ENCODE data around the gene IL6. TPM values are rescaled to one million over a fixed set of nuclear protein-coding genes. Genes with fewer than 3 reads are reported as not detected.

The IL6 gene
- total and polyA plus RNA-seq, 9 of the 15 experiments (the other 6 are each of a cell fraction or from before 2014, with no cell fraction given), result 0.76 to 2.9 (median 1.5) TPM

- TF ChIP-seq THRAP3 (IDR thresholded peaks at IDR 0.05; ENCODE audit: borderline replicate concordance), result no peak
- peak; percentile 24; the same call in 1 of the 2 replicates for TF ChIP-seq GTF2E2 (tag; IDR thresholded peaks at IDR 0.05)
- peak; percentile 94 for TF ChIP-seq SMAD4 (CRISPR knock-in tag; conservative IDR thresholded peaks at IDR 0.05)
- no peak for TF ChIP-seq NCOA2 (IDR thresholded peaks at IDR 0.05; ENCODE audit: partially characterized antibody in 2 of 2)
- TF ChIP-seq HDAC3 (IDR thresholded peaks at IDR 0.05; ENCODE audit: borderline replicate concordance, partially characterized antibody), result peak; percentile 63
- TF ChIP-seq TRIM25 (IDR thresholded peaks at IDR 0.05; ENCODE audit: borderline replicate concordance), result no peak
- peak; percentile 60 for TF ChIP-seq MAFG (tag; conservative IDR thresholded peaks at IDR 0.05)
- TF ChIP-seq NR4A1 (CRISPR knock-in tag; IDR thresholded peaks at IDR 0.05), result 0 out of 2 replicates have a peak, but pooled peaks have one; percentile 57
- TF ChIP-seq NR4A1 (tag; IDR thresholded peaks at IDR 0.05), result peak; percentile 93
- no peak for TF ChIP-seq RB1 (IDR thresholded peaks at IDR 0.05; ENCODE audit: low read depth)
- TF ChIP-seq FOXM1 (IDR thresholded peaks at IDR 0.05; ENCODE audit: low read depth), result 0 out of 2 replicates have a peak, but pooled peaks have one; percentile 41
- no peak for TF ChIP-seq FOXM1 (CRISPR knock-in tag; IDR thresholded peaks at IDR 0.05; ENCODE audit: low read depth)
- TF ChIP-seq YY1 (IDR thresholded peaks at IDR 0.05; ENCODE audit: borderline replicate concordance in 1 of 3, control insufficient read depth in 1 of 3, extremely low read depth in 1 of 3, insufficient read depth in 3 of 3, insufficient read length in 1 of 3, insufficient replicate concordance in 2 of 3, low read depth in 1 of 3, low read length in 2 of 3), result peak in 1 of 3 experiments; percentile 44
- no peak for TF ChIP-seq ZNF511 (CRISPR knock-in tag; IDR thresholded peaks at IDR 0.05)
- TF ChIP-seq ETV6 (IDR thresholded peaks at IDR 0.05; ENCODE audit: borderline replicate concordance in 1 of 2, low read depth in 2 of 2, low read length in 1 of 2), result 0 out of 4 replicates have a peak, but pooled peaks of 1 of the 2 experiments have one; percentile 21
- TF ChIP-seq ETV6 (CRISPR knock-in tag; IDR thresholded peaks at IDR 0.05; ENCODE audit: borderline replicate concordance), result no peak
- TF ChIP-seq THRB (CRISPR knock-in tag; conservative IDR thresholded peaks at IDR 0.05), result peak; percentile 78; the same call in 1 of the 2 replicates
- peak; percentile 93 for TF ChIP-seq ATF7 (IDR thresholded peaks at IDR 0.05)
- 0 out of 2 replicates have a peak, but pooled peaks have one; percentile 41 for TF ChIP-seq ADNP (tag; IDR thresholded peaks at IDR 0.05)
Measured at GRCh38 chr7:22681852-22682657, 44.9 kb upstream of the IL6 start (continued).
